Endothelial cell of umbilical vein (primary cell): ENCODE data around the gene HIPK1. TPM values are rescaled to one million over a fixed set of nuclear protein-coding genes. Genes with fewer than 3 reads are reported as not detected.
A peak's percentile ranks its signal among the peaks of the same experiment; 100 is the strongest.

ENCODE experiments used
- BruUV-seq: library from RNA; stranded (reverse); fragments of 400-500 nt; replicated peaks from 2 replicates; lab custom pipeline; 2021; lab: Mats Ljungman, UMichigan
- CTCF ChIA-PET: fragments of 300-600, 350-600 bp; sonication (Branson Sonifier 250); formaldehyde crosslinking; loops from one replicate; lab custom pipeline; 2021; ENCODE audit warnings: antibody characterized with exemption, inconsistent platforms; lab: Charles Lee
- POLR2A ChIA-PET: fragments of 300-600, 350-600 bp; sonication (Branson Sonifier 250); formaldehyde crosslinking; loops from one replicate; lab custom pipeline; 2021; ENCODE audit warnings: antibody characterized with exemption, inconsistent platforms; lab: Charles Lee
- DNase-seq: peaks from one replicate; pipeline ENCODE4 v3.0.0-alpha.2; 2011; ENCODE audit warnings: low read depth, low spot score
- FAIRE-seq: peaks from 2 replicates; lab custom pipeline; 2011; peaks lifted over from hg19 to GRCh38; lab: Jason Lieb, UNC
- H2AFZ ChIP-seq: 2 replicates; pipeline ENCODE4 v1.6.0; 2012; ENCODE audit warnings: low read depth, low read length, control low read depth, inconsistent platforms
- H3K27ac ChIP-seq: 2 replicates; pipeline ENCODE4 v1.5.1; 2011; ENCODE audit warnings: low read depth, mild to moderate bottlenecking, control low read depth, low read length, moderate library complexity; ENCODE audit not compliant: insufficient read depth
- H3K27me3 ChIP-seq, 2 experiments: 2 replicates each; pipeline versions ENCODE4 v1.6.0 to v1.6.1; 2011; ENCODE audit warnings: low read length in 2 of 2, mixed read lengths in 1 of 2; ENCODE audit not compliant: control insufficient read depth in 2 of 2, insufficient read depth in 2 of 2
- H3K36me3 ChIP-seq, 2 experiments: 2 replicates in 1 of 2; 3 replicates in 1 of 2; pipeline ENCODE4 v1.5.1; 2011; ENCODE audit warnings: low read length in 2 of 2, mild to moderate bottlenecking in 1 of 2, moderate library complexity in 1 of 2; ENCODE audit not compliant: control insufficient read depth in 2 of 2, insufficient read depth in 2 of 2; ENCODE audit errors: extremely low read depth in 1 of 2
- H3K4me1 ChIP-seq: 3 replicates; pipeline ENCODE4 v1.5.1; 2011; ENCODE audit warnings: mild to moderate bottlenecking, low read length; ENCODE audit not compliant: control insufficient read depth, insufficient read depth; ENCODE audit errors: extremely low read depth
- H3K4me2 ChIP-seq: 2 replicates; pipeline ENCODE4 v1.6.1; 2011; ENCODE audit warnings: low read length, control low read depth, mixed read lengths; ENCODE audit not compliant: insufficient read depth
- H3K4me3 ChIP-seq, 3 experiments: fragments of 200-600 bp in 1 of 3; sonication (generic), shearing (Covaris generic) in 1 of 3; replicated peaks in 1 of 3; 2 replicates each; pipeline ENCODE4 v1.5.1; 2011 to 2016; ENCODE audit warnings: control low read depth in 3 of 3, low read length in 3 of 3, mild to moderate bottlenecking in 2 of 3, inconsistent platforms in 1 of 3, low read depth in 1 of 3, moderate library complexity in 1 of 3; ENCODE audit not compliant: insufficient read depth in 1 of 3
- H3K79me2 ChIP-seq: 2 replicates; pipeline ENCODE4 v1.6.0; 2012; ENCODE audit warnings: low read length, inconsistent platforms; ENCODE audit not compliant: control insufficient read depth, insufficient read depth
- H3K9ac ChIP-seq: replicated peaks from 2 replicates; pipeline ENCODE3; 2011; ENCODE audit warnings: low read length, control low read depth; ENCODE audit not compliant: insufficient read depth; ENCODE audit errors: extremely low read depth
- H3K9me1 ChIP-seq: replicated peaks from 3 replicates; pipeline ENCODE4 v1.6.0; 2011; ENCODE audit warnings: mild to moderate bottlenecking, low read length; ENCODE audit not compliant: control insufficient read depth, insufficient read depth; ENCODE audit errors: extremely low read depth
- H3K9me3 ChIP-seq: replicated peaks from 2 replicates; pipeline ENCODE4 v1.5.1; 2012; ENCODE audit warnings: low read length, inconsistent platforms; ENCODE audit not compliant: control insufficient read depth, insufficient read depth
- H4K20me1 ChIP-seq: replicated peaks from 2 replicates; pipeline ENCODE3; 2011; ENCODE audit warnings: mild to moderate bottlenecking, low read length; ENCODE audit not compliant: control insufficient read depth, insufficient read depth; ENCODE audit errors: extremely low read depth
- EZH2 ChIP-seq: IDR thresholded peaks from 2 replicates; pipeline ENCODE4 v1.6.1; 2012; ENCODE audit warnings: borderline replicate concordance, low read depth, mild to moderate bottlenecking, moderate library complexity, low read length, inconsistent platforms; ENCODE audit not compliant: severe bottlenecking
- FOS ChIP-seq: IDR thresholded peaks from 2 replicates; pipeline ENCODE4 v1.6.1; 2011; ENCODE audit warnings: mild to moderate bottlenecking, low read length, moderate library complexity, borderline replicate concordance; ENCODE audit not compliant: insufficient read depth
- GATA2 ChIP-seq: IDR thresholded peaks from 2 replicates; pipeline ENCODE4 v1.7.0; 2011; ENCODE audit warnings: low read depth, mild to moderate bottlenecking, moderate library complexity, mixed read lengths, low read length; ENCODE audit not compliant: insufficient read length, insufficient read depth
- JUN ChIP-seq: IDR thresholded peaks from 2 replicates; pipeline ENCODE4 v1.6.1; 2011; ENCODE audit warnings: borderline replicate concordance, low read depth; ENCODE audit not compliant: insufficient read length, insufficient read depth
- MYC ChIP-seq: IDR thresholded peaks from one replicate; pipeline ENCODE4 v1.6.1; 2011; ENCODE audit warnings: mild to moderate bottlenecking, low read depth, low read length
- POLR2A ChIP-seq: IDR thresholded peaks from 2 replicates; pipeline ENCODE4 v1.6.1; 2012; ENCODE audit warnings: low read depth, mild to moderate bottlenecking, control low read depth, low read length
- POLR2AphosphoS5 ChIP-seq: IDR thresholded peaks from 2 replicates; pipeline ENCODE4 v1.6.1; 2012; ENCODE audit warnings: low read depth, mild to moderate bottlenecking, control low read depth, low read length, moderate library complexity; ENCODE audit not compliant: insufficient read depth
- dilution Hi-C: fragments of 300-500 bp; cut with MboI; formaldehyde crosslinking; loops from one replicate; pipeline ENCODE4 v1.15.0; 2019; ENCODE audit warnings: low sequenced_read_pairs; ENCODE audit not compliant: extremely low pct_ligation_motif_present
- intact Hi-C: fragments of 100-400 bp; cut with micrococcal nuclease; formaldehyde crosslinking; loops from one replicate; pipeline ENCODE4 v1.10.0; 2022
- polyA plus RNA-seq, 4 experiments: library from polyadenylated mRNA; depleted of rRNA in 3 of 4; stranded (reverse) in 3 of 4; unstranded in 1 of 4; fragments of >200 nt; gene quantifications; 2 replicates each; pipeline versions ENCODE4 v1.2.1 to v1.2.3, GENCODE V29; 2011 to 2012; ENCODE audit warnings: missing spikeins in 1 of 4
- total RNA-seq: library from RNA; stranded (reverse); gene quantifications from 2 replicates; pipeline ENCODE4 v1.2.3, GENCODE V29; 2021
- TF ChIP-seq, protein P1 (sequence below): IDR thresholded peaks from 2 replicates; pipeline ENCODE4 v1.6.1; 2011; ENCODE audit not compliant: insufficient read depth, insufficient read length
- TF ChIP-seq, protein P2 (sequence below), 2 donors: IDR thresholded peaks; 1 replicate in 1 of 2; 2 replicates in 1 of 2; pipeline ENCODE4 v1.5.1; 2011; ENCODE audit warnings: low read length in 2 of 2, mild to moderate bottlenecking in 2 of 2, moderate library complexity in 2 of 2, control low read depth in 1 of 2, inconsistent platforms in 1 of 2, low read depth in 1 of 2; ENCODE audit not compliant: insufficient read depth in 1 of 2; ENCODE audit errors: extremely low read depth in 1 of 2

HIPK1 gene
- total and polyA plus RNA-seq, 2 donors (not counting 3 experiments of a cell fraction or from before 2014, with no cell fraction given): 39.3 to 56.1 TPM

DNA sequence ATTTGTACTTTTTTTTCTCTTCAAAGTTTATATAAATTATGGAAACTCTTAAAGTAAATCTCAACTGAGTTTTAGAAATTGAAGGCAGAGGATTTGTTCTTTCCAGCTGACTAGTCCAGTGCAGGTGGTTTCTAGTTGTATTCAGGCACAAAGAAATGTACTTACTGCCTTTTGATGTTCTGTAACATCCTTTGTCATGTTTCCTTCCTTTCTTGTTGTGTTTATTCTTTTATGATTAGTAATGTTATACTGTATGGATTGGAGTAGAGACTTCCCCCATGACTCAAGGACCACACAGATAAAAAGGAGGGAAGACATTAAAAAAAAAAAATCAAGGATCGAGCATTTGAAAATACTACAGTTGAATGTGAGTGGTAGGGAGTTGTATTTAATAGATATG is 8.0 kb downstream of the HIPK1 start:
- H3K27me3 ChIP-seq: no peaks in the 10 kb centered on the region
- H3K4me3 ChIP-seq: no peak overlapping the region
- intact Hi-C loops (no loop called here), dilution Hi-C loops (no loop called here)
- peak overlapping the region; percentile 44 for H3K27ac ChIP-seq
- H3K79me2 ChIP-seq: peaks cover 89% of the 10 kb centered on the region
- H3K4me1 ChIP-seq: peaks cover 19% of the 10 kb centered on the region
- no peaks in the 10 kb centered on the region for H4K20me1 ChIP-seq
- H3K9me1 ChIP-seq: no peaks in the 10 kb centered on the region
- no peak overlapping the region for H3K9ac ChIP-seq
- H3K9me3 ChIP-seq: no peaks in the 10 kb centered on the region
- CTCF ChIA-PET: no interaction called here
- FAIRE-seq (no peak), DNase-seq (peak; percentile 58)
- no TSS peak for BruUV-seq
- TF ChIP-seq POLR2A (no peak), EZH2 (no peak), JUN (peak; percentile 43), GATA2 (peak; percentile 28), POLR2AphosphoS5 (peak; percentile 36), MYC (no peak), FOS (peak; percentile 85)
- TF ChIP-seq, protein P1, sequence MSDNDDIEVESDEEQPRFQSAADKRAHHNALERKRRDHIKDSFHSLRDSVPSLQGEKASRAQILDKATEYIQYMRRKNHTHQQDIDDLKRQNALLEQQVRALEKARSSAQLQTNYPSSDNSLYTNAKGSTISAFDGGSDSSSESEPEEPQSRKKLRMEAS: no peak
- TF ChIP-seq, protein P2, sequence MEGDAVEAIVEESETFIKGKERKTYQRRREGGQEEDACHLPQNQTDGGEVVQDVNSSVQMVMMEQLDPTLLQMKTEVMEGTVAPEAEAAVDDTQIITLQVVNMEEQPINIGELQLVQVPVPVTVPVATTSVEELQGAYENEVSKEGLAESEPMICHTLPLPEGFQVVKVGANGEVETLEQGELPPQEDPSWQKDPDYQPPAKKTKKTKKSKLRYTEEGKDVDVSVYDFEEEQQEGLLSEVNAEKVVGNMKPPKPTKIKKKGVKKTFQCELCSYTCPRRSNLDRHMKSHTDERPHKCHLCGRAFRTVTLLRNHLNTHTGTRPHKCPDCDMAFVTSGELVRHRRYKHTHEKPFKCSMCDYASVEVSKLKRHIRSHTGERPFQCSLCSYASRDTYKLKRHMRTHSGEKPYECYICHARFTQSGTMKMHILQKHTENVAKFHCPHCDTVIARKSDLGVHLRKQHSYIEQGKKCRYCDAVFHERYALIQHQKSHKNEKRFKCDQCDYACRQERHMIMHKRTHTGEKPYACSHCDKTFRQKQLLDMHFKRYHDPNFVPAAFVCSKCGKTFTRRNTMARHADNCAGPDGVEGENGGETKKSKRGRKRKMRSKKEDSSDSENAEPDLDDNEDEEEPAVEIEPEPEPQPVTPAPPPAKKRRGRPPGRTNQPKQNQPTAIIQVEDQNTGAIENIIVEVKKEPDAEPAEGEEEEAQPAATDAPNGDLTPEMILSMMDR (IDR thresholded peaks at IDR 0.05; ENCODE audit: extremely low read depth in 1 of 2, insufficient read depth in 1 of 2, low read depth in 1 of 2, low read length in 2 of 2): no peak
- peaks cover 3 to 10% of the 10 kb centered on the region in 2 experiments for H3K36me3 ChIP-seq
- H2AFZ ChIP-seq: no peak overlapping the region
- peak overlapping the region; percentile 64 for H3K4me2 ChIP-seq
- POLR2A ChIA-PET: no interaction called here
